Stimulated activated CD8-positive, alpha-beta memory T cell treated with anti-CD3 and anti-CD28 coated beads, Interleukin-15, amount 100 ng/mL, for 1 hour (primary cell): ENCODE results near the gene CHD9.
A peak's percentile ranks its signal among the peaks of the same experiment; 100 is the strongest.
"Not testable (repeated sequence)": the region's sequence is repeated elsewhere in the genome, so short reads cannot be mapped to it uniquely, and the experiment has no call there.

Experiments used
- DNase-seq: peaks from one replicate; pipeline ENCODE4 v3.0.0-alpha.2; 2020; ENCODE audit warnings: low read depth

CHD9 gene

GRCh38 chr16:53054670-53055485, at the start of gene CHD9:
CHD9 (plus strand) TSS chr16:53054991; CDS start chr16:53156090, 101,099 bp downstream.
- peak; percentile 29 for DNase-seq

GRCh38 chr16:53007095-53007494, 47.7 kb upstream of the CHD9 start:
- no peak for DNase-seq

GRCh38 chr16:53014287-53014686, 40.5 kb upstream of the CHD9 start:
- DNase-seq: no peak

- no peak for DNase-seq
These were observed 35.9 kb upstream of the CHD9 start for GRCh38 chr16:53018834-53019416.

GRCh38 chr16:53022374-53022773, 32.4 kb upstream of the CHD9 start:
- no peak for DNase-seq

- no peak for DNase-seq
These were observed 30.7 kb upstream of the CHD9 start for GRCh38 chr16:53024045-53024444.

GRCh38 chr16:53029971-53030370, 24.8 kb upstream of the CHD9 start:
- DNase-seq: no peak

- no peak for DNase-seq
These were observed 23.4 kb upstream of the CHD9 start for GRCh38 chr16:53031323-53031942.

- DNase-seq: no peak
These were observed 20.5 kb upstream of the CHD9 start for GRCh38 chr16:53034306-53034705.

- no peak for DNase-seq
These were observed 19.4 kb upstream of the CHD9 start for GRCh38 chr16:53035176-53035942.

GRCh38 chr16:53036066-53036465, 18.7 kb upstream of the CHD9 start:
- DNase-seq: no peak

- not testable (repeated sequence) for DNase-seq
These were observed 18.1 kb upstream of the CHD9 start for GRCh38 chr16:53036711-53037110.

- no peak for DNase-seq
These were observed 14.0 kb upstream of the CHD9 start for GRCh38 chr16:53040788-53041187.

GRCh38 chr16:53041320-53042051, 13.3 kb upstream of the CHD9 start:
- DNase-seq: no peak

- DNase-seq: no peak
These were observed 12.5 kb upstream of the CHD9 start for GRCh38 chr16:53042235-53042701.

GRCh38 chr16:53043428-53043831, 11.4 kb upstream of the CHD9 start:
- no peak for DNase-seq

- no peak for DNase-seq
These were observed 10.7 kb upstream of the CHD9 start for GRCh38 chr16:53043986-53044601.

- DNase-seq: no peak
These were observed 9.2 kb upstream of the CHD9 start for GRCh38 chr16:53045341-53046220.

- DNase-seq: not testable (repeated sequence)
These were observed 7.3 kb upstream of the CHD9 start for GRCh38 chr16:53047515-53047914.
